Stomach (tissue), 4 donors: ENCODE data around the gene GABRR2.

ENCODE experiments used
- POLR2A ChIP-seq, 4 donors: fragments of 450-650 bp; IDR thresholded peaks; one replicate each; pipeline ENCODE4 v1.6.1; 2016; ENCODE audit warnings: antibody characterized with exemption in 4 of 4, control low read depth in 2 of 4, mild to moderate bottlenecking in 1 of 4, moderate library complexity in 1 of 4
- POLR2AphosphoS5 ChIP-seq, 3 donors: sonication (generic); formaldehyde crosslinking; IDR thresholded peaks; one replicate each; pipeline ENCODE4 v1.6.1; 2016; ENCODE audit warnings: antibody characterized with exemption in 3 of 3
- TF ChIP-seq, protein P1 (sequence below), 7 experiments: fragments of 450-650 bp in 4 of 7; fragments of 200-600 bp in 3 of 7; sonication (generic) in 3 of 7; IDR thresholded peaks; one replicate each; pipeline ENCODE4 v1.5.1; 2016 to 2019; ENCODE audit warnings: antibody characterized with exemption in 7 of 7, control low read depth in 2 of 7, mild to moderate bottlenecking in 1 of 7

DNA sequence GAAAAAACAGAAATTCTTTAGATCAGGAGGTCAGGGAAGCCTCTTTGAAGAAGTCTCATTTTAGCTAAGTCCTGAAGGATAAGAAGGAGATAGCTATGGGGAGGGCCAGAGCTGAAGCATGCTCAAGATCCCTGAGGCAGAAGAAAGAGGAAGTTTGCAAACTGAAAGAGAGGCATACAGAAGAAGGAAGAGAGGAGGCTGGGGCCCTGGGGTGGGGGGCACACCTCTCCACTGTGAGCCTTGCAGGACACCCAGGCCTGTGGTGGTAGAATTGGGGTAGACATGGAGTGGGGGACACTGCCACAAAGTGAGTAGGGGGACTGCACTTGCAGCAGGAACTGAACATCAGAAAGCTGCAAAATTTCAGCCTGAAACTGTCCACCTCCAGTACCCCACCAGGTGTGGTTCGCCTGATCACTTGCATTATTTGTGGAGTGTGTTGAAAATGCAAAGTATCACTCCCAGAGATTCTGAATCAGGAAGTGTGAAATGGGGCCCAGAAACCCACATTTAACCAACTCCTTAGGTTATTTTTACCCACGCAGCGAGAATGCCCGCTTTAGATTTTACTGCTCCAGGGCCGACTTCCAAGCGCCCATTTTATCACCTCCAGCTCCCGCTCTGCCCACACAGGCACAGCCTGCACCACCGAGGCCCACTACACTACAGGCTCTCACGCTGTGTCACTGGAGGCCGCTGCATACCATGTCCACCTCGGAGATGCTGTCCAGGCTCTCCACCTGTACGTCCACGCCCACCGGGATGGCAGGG lies 44.0 kb downstream of the GABRR2 start:
- TF ChIP-seq, protein P1, sequence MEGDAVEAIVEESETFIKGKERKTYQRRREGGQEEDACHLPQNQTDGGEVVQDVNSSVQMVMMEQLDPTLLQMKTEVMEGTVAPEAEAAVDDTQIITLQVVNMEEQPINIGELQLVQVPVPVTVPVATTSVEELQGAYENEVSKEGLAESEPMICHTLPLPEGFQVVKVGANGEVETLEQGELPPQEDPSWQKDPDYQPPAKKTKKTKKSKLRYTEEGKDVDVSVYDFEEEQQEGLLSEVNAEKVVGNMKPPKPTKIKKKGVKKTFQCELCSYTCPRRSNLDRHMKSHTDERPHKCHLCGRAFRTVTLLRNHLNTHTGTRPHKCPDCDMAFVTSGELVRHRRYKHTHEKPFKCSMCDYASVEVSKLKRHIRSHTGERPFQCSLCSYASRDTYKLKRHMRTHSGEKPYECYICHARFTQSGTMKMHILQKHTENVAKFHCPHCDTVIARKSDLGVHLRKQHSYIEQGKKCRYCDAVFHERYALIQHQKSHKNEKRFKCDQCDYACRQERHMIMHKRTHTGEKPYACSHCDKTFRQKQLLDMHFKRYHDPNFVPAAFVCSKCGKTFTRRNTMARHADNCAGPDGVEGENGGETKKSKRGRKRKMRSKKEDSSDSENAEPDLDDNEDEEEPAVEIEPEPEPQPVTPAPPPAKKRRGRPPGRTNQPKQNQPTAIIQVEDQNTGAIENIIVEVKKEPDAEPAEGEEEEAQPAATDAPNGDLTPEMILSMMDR (IDR thresholded peaks at IDR 0.05): no peak
- TF ChIP-seq POLR2A (IDR thresholded peaks at IDR 0.05): no peak
- no peak for TF ChIP-seq POLR2AphosphoS5 (IDR thresholded peaks at IDR 0.05)
